Smooth muscle cell of the pulmonary artery (primary cell): ENCODE data around the gene MPC2. TPM values are rescaled to one million over a fixed set of nuclear protein-coding genes. Genes with fewer than 3 reads are reported as not detected.

Experiments used
- total RNA-seq: library from RNA; depleted of rRNA; stranded (reverse); fragments of >200 nt; gene quantifications from 2 replicates; pipeline ENCODE4 v1.2.3, GENCODE V29; 2014

Gene MPC2
- 16.8 and 24.7 TPM in 2 replicates for total RNA-seq

GRCh38 chr1:167936930-167937708, at the start of gene MPC2:
TSS of gene MPC2 (minus strand) at chr1:167937072. CDS start at chr1:167935841, 1,231 bp downstream.

DNA sequence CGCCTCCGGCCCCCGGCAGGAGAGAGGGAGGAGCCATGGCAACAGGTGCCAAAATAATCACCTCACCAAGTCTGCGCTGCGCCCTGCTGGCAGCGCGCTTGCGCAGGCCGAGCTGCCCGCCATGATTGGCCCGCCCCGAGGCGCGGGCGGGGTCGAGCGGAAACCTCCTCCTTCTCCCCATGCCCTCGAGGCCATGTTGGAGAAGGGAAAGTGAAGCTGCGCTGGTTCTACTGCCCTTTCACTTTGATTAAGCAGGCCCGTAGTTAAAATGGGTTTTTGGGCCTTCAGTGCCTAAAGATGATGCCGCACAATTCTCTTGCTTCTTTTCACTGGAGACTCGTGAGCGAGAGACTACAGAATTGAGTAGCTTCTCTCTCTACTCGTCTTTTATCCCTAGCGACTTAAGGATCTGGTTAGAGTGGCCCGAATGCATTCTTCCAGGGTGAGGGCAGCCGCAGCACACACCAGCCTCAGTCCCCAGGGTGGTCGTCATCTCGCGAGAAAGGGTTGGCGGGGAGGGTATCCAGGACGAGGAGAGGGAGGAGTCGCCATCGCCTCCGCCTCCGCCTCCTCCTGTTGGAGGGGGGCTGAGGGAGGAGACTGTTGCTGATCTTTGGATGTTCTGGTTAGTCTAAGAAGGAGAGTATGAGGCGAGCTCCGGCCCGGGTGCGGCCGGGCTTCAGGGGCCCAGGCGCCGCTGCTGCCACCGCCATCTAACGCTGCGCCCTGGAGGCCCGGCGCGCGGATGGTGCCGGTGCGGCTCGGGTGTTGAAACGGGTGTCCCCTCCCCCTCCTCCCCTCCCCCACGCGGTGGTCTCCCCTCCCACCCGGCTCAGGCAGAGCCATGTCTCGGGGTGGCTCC, 573 bp downstream of the MPC2 start, which contains the start of gene DCAF6:
Gene DCAF6, plus strand, starts transcription at position 616 of the 862 bp plus-strand sequence. Its CDS starts 229 bp downstream, at position 845.

GRCh38 chr1:167913895-167914496, 22.9 kb downstream of the MPC2 start, which contains the start of gene ADCY10:
TSS of gene ADCY10 (minus strand) at chr1:167914134. CDS start at chr1:167905140, 8,994 bp downstream.

Other genes with a start within 250 kb of the MPC2 start
- 134 and 138 TPM in 2 replicates for gene MPZL1, start 215.1 kb downstream of the MPC2 start, total RNA-seq
- gene ADCY10, start 22.9 kb downstream of the MPC2 start, total RNA-seq = under 0.01 and 0.03 TPM in 2 replicates
- gene DCAF6, start 389 bp downstream of the MPC2 start, total RNA-seq = 57.9 and 83.9 TPM in 2 replicates
- 22.6 and 49.1 TPM in 2 replicates for gene GPR161, start 199.9 kb upstream of the MPC2 start, total RNA-seq
- 26.4 and 33.0 TPM in 2 replicates for gene TIPRL, start 241.9 kb upstream of the MPC2 start, total RNA-seq